Inferior parietal cortex (tissue), 1 donor: Measurements from ENCODE around the gene WDR76.
"Not testable (repeated sequence)": the region's sequence is repeated elsewhere in the genome, so short reads cannot be mapped to it uniquely, and the experiment has no call there.

ENCODE experiments used
- DNase-seq: peaks from one replicate; pipeline ENCODE4 v3.0.0-alpha.2; 2016; ENCODE audit errors: extremely low spot score

The WDR76 gene

DNA sequence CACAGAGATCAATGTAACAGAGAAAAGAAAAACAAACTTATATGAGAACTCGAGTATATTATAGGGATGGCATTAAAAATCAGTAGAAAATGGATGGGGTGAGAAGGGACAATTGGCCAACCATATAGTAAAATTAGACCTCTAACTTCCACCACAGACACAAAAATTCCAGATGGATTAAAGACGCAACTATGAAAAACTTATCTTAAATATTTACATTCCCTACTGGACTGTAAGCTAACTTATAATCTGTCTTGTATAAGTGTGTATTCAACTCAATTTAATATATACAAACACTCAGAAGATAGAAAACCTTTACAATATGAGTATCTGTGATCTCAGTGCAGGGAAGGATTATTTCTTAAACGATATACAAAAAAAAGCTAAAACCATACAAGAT, 5.3 kb upstream of the WDR76 start:
- no peak for DNase-seq

GRCh38 chr15:43824302-43825246, 2.2 kb upstream of the WDR76 start, which contains the start of gene MFAP1:
Gene MFAP1 (minus strand): TSS chr15:43824690. CDS start chr15:43824569, 121 bp downstream.
- peak; percentile 99 for DNase-seq

GRCh38 chr15:43825305-43825704, 1.5 kb upstream of the WDR76 start:
- not testable (repeated sequence) for DNase-seq

DNA sequence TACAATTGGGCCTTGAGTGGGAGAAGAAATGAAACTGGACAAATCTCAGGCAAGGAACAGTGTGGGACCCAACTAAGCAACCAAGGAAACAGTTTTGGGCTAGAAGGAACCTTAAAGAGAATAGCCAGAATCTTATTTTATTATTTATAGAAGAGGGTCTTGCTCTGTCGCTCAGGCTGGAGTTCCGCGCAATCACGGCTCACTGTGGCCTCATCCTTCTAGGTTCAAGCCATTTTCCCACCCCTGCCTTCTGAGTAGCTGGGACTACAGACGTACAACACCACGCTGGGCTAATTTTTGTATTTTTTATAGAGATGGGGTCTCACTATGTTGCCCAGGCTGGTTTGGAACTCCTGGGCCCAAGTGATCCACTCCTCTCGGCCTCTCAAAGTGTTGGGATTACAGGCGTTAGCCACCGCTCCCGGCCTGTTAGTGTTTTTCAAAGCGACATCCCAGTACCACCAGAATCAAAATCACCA, 734 bp upstream of the WDR76 start:
- DNase-seq = no peak

GRCh38 chr15:43828061-43828657, 1.4 kb downstream of the WDR76 start:
- no peak for DNase-seq

- not testable (repeated sequence) for DNase-seq
Measured at GRCh38 chr15:43829951-43830540, 3.2 kb downstream of the WDR76 start.

DNA sequence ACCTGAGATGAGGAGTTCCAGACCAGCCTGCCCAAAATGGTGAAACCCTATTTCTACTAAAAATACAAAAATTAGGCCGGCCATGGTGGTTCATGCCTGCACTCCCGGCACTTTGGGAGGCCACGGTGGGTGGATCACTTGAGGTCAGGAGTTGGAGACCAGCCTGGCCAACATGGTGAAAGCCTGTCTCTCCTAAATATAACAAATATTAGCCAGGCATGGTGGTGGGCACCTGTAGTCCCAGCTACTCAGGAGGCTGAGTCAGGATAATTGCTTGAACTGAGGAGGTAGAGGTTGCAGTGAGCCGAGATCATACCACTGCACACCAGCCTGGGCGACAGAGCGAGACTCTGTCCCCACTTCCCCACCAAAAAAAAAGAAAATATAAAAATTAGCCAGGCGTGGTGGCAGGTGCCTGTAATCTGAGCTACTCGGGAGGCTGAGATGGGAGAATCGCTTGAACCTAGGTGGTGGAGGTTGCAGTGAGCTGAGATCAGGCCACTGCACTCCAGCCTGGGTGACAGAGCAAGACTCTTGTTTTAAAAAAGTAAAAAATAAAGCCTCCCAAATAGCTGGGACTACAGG, 4.0 kb downstream of the WDR76 start:
- DNase-seq = not testable (repeated sequence)

DNA sequence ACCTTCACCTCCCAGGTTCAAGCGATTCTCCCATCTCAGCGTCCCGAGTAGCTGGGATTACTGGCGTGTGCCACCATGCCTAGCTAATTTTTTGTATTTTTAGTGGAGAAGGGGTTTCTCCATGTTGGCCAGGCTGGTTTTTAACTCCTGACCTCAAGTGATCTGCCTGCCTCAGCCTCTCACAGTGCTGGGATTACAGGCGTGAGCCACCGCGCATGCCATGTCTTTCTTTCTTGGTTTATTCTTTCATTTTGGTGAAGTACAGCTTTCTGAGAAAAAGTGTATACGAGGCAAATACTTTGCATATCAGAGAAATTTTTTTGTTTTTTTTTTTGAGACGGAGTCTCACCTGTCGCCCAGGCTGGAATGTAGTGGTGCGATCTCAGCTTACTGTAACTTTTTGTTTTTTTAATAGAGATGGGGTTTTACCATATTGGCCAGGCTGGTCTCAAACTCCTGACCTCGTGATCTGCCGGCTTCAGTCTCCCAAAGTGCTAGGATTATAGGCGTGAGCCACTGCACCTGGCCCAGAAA, 4.8 kb downstream of the WDR76 start:
- not testable (repeated sequence) for DNase-seq

GRCh38 chr15:43832485-43832884, 5.7 kb downstream of the WDR76 start:
- DNase-seq = not testable (repeated sequence)

DNA sequence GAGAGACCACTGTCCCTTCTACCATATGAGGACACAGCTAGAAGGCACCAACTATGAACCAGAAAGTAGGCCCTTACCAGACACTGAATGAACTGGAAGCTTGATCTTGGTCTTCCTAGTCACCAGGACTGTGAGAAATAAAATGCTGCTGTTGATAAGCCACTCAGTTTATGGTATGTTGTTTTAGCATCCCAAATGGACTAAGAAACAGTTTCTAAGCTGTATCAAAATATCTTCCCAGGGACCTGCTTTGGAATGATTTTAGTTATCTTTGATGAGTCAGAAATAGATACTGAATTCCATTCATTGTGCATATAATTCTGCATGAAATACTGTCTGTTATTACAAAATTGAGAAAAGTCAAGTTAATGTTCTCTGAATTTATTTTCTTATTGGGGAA, 18.6 kb downstream of the WDR76 start:
- DNase-seq = no peak

- DNase-seq = no peak
Measured at GRCh38 chr15:43851251-43851650, 24.4 kb downstream of the WDR76 start.

DNA sequence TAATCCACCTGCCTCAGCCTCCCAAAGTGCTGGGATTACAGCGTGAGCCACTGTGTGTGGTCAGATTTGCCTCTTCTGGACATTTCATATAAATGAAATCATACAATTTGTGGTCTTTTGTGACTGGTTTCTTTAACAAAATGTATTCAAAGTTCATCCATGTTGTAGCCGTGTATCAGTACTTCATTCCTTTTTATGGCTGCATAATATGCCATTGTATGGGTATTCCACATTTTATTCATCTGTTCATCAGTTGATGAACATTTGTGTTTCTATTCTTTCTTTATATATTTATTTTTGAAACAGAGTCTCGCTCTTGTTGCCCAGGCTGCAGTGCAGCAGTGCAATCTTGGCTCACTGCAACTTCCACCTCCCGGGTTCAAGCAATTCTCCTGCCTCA, 25.8 kb downstream of the WDR76 start:
- no peak for DNase-seq

- DNase-seq = no peak
Measured at GRCh38 chr15:43854801-43855200, 28.0 kb downstream of the WDR76 start.

DNA sequence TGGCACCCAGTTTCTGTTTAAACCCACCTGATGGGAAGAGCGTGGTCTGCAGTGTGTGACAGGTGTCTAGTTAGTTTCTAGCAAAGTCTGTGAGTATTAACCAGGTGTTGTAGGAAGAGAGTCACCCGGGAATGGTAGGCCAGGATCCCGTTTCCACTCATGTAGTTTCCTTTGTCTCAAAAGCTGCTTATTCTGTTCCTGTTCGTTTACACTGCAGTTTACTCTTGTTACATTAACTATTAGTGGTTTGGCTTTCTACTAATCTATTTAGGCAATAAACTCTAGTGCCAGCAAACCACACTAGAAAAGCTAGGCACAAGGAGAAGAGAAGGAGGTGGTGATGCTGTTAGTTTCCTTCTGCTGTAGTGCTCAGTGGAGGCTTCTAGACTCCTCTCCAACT, 32.7 kb downstream of the WDR76 start:
- no peak for DNase-seq

- DNase-seq = not testable (repeated sequence)
Measured at GRCh38 chr15:43866636-43867035, 39.8 kb downstream of the WDR76 start.

- no peak for DNase-seq
Measured at GRCh38 chr15:43867096-43867495, 40.3 kb downstream of the WDR76 start.

- no peak for DNase-seq
Measured at GRCh38 chr15:43868406-43868805, 41.6 kb downstream of the WDR76 start.

- DNase-seq = no peak
Measured at GRCh38 chr15:43871835-43872234, 45.0 kb downstream of the WDR76 start.

DNA sequence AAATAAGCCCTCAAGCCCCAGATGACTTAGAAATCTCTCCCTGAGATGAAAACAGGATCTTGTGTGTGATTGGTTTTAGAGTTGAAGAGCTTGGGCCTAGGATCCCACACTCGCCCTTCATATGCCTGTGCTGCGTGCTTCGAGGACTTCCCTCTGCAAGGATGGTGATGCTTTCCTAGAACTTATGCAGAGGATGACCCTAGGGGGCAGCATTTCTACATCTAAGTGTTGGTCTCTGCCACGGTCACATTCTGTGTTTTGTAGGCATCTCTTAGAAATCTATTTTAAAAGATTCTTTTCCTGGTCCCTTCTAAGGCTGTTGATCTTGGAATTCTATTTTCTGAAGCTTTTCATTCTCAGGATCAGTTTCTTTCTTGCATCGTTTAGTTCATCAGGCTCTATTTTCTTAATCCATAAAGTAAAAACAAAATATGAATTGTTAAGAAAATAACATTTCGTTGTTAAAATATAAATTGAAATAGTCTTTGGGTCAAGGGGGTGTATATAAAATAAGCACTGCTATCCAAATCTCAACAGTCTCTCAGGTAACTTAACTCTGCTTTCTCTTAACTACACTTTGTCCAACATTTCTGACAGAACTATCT, 45.7 kb downstream of the WDR76 start:
- DNase-seq = peak; percentile 89

DNA sequence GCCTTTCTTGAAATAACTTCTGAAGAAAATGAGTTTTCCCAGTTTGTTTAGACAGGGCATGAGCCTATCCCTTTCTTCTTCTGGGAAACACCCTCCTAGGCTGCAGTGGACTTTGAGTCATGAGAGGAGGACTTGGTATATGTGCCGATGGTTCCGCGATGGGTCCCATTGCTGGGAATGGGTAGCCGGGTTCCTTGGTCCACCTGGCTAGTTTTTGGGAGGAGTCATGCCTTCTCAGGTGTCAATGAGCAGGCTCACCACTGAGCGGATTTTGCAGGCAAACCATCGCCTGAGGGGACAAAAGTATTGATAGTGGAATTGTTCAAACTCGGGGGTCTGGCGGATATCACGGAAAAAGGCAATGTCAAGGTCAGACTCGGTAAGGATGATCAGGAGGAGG, 46.8 kb downstream of the WDR76 start:
- DNase-seq = no peak

DNA sequence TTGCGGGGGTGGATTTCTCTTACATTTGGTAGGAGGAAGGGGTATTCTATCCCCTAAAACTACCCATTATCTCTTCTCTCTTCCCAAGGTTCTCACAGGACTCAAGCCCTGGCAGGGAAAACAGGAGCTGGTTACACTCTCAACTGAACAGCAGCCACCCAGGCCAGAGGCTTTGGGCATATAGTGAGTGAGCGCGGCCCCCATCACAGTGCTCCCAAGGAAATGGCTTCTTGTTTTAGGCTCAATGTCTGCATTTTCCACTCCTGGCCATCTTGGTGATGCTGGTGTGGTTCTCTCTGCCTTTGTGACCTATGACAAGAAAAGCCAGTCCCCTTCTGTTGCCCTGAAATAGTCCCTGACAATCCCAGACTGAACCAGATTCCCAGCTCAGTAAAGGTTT, 50.1 kb downstream of the WDR76 start:
- no peak for DNase-seq
